Measurements from ENCODE around the gene PRDM15. TPM values are rescaled to one million over a fixed set of nuclear protein-coding genes. Genes with fewer than 3 reads are reported as not detected.

PRDM15 gene
- total and polyA plus RNA-seq, 2 experiments from 2014 or later = 2.3 to 4.2 TPM

DNA sequence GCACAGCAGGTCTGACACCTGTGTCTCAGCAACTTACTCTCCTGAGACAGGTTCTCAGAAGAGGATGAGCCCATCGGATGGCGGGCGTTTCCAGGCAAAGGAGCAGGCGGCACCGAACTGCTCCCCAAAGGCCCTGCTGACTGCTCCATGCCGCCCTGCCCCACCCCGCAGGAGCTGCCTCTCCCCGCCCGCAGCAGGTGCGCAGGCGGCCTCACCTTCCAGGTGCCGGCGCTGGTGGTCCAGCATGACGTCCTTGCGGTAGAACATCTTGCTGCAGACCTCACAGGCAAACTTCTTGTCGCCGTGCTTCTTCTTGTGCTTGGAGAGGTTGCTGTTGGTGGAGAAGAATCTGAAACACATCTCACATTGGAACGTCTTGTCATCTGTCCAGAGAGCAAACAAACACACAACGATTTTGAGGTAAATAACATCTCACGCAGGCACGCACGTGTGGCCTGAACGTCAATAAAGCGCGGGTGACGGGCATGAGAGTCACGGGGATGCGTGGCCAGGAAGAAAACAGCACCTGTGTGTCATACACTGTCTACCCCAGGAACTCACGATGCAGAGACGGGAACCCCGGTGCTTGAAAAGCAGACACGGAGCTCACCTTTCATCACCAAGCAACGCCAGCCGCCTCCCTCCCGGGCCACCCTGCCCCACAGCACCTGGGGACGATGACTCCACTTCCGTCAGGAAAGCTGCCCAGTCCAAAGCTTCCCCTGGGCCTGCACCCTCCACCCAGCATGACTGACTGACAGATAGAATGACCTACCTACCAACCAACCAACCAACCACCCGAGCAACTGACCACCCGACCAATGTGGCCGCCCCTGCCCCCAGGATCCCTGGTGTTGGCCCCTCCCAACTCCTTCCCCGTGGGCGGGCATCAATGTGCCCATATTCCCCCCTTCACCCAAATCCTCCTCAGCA is 50.9 kb downstream of the PRDM15 start:
- H3K9me3 ChIP-seq (ENCODE audit: low read depth) = no peaks in the 10 kb centered on the region
- no peaks in the 10 kb centered on the region for H3K27me3 ChIP-seq (replicated peaks; ENCODE audit: insufficient read depth)
- 91% methylated on average over 39 to 42 of the region's 42 CpGs for WGBS, 2 experiments (ENCODE audit: low coverage in 1 of 2, low lambda C conversion rate in 2 of 2, missing lambda C conversion rate in 2 of 2)
- DNase-seq = peak; percentile 18
- H2AFZ ChIP-seq = no peak overlapping the region
- H3K27ac ChIP-seq = no peak overlapping the region
- no peaks in the 10 kb centered on the region for H3K79me2 ChIP-seq (ENCODE audit: insufficient read depth)
- no peaks in the 10 kb centered on the region for H3K4me1 ChIP-seq (ENCODE audit: insufficient read depth)
- no peak for TF ChIP-seq EZH2phosphoT487 (IDR thresholded peaks at IDR 0.05; ENCODE audit: insufficient read depth, low read depth)
- no peak for TF ChIP-seq EZH2 (IDR thresholded peaks at IDR 0.05; ENCODE audit: insufficient read depth, poor library complexity, severe bottlenecking)
- no peaks in the 10 kb centered on the region for H3K36me3 ChIP-seq (ENCODE audit: low read depth)
- H3K4me2 ChIP-seq (ENCODE audit: unreplicated experiment) = no peak overlapping the region
- in situ Hi-C loops (cut with MboI) = loop anchor here (10.0 kb wide), 1 partner anchor 287 kb away; no protein-coding TSS in a partner anchor
- no peaks in the 10 kb centered on the region for H3F3A ChIP-seq (ENCODE audit: insufficient read depth)
- H4K20me1 ChIP-seq (ENCODE audit: insufficient read depth) = no peaks in the 10 kb centered on the region
- no peak overlapping the region for H3K4me3 ChIP-seq
- H3K9ac ChIP-seq = no peak overlapping the region
- no peaks in the 10 kb centered on the region for H3K9me2 ChIP-seq (ENCODE audit: insufficient read depth)

DNA sequence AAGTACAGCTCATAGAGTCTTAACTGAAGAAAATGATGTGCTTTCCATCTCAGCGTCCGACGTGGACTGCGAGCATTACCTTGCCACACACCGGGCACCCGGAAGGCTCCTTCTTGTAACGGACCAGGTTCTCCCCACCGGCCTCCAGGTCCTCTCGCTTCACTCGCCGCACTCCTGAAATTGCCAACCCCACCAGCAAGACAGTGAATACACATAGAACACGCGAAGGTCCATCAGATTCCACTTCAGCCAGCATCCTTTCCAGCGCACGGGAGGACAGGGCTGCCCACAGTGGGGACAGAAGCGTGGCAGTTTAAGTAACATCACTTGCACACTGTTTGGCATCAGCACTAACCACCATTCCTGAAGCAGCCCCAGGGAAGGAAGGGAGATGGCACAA is 53.3 kb downstream of the PRDM15 start:
- Histone ChIP-seq H3K4me1 (ENCODE audit: insufficient read depth) (no peaks in the 10 kb centered on the region), H3K36me3 (ENCODE audit: low read depth) (no peaks in the 10 kb centered on the region), H3K27ac (no peak overlapping the region), H3K4me2 (ENCODE audit: unreplicated experiment) (no peak overlapping the region), H3K9ac (no peak overlapping the region), H3K9me3 (ENCODE audit: low read depth) (no peaks in the 10 kb centered on the region), H4K20me1 (ENCODE audit: insufficient read depth) (no peaks in the 10 kb centered on the region), H3F3A (ENCODE audit: insufficient read depth) (no peaks in the 10 kb centered on the region), H3K9me2 (ENCODE audit: insufficient read depth) (no peaks in the 10 kb centered on the region), H3K79me2 (ENCODE audit: insufficient read depth) (no peaks in the 10 kb centered on the region), H3K4me3 (no peak overlapping the region), H2AFZ (no peak overlapping the region), H3K27me3 (replicated peaks; ENCODE audit: insufficient read depth) (no peaks in the 10 kb centered on the region)
- in situ Hi-C loops (cut with MboI) = loop anchor here (10.0 kb wide), 1 partner anchor 289 kb away; no protein-coding TSS in a partner anchor
- no peak for DNase-seq
- TF ChIP-seq EZH2 (IDR thresholded peaks at IDR 0.05; ENCODE audit: insufficient read depth, poor library complexity, severe bottlenecking) (no peak), EZH2phosphoT487 (IDR thresholded peaks at IDR 0.05; ENCODE audit: insufficient read depth, low read depth) (no peak)
- WGBS, 2 experiments (ENCODE audit: low coverage in 1 of 2, low lambda C conversion rate in 2 of 2, missing lambda C conversion rate in 2 of 2) = 95 to 96% methylated on average over 16 of the region's 16 CpGs

DNA sequence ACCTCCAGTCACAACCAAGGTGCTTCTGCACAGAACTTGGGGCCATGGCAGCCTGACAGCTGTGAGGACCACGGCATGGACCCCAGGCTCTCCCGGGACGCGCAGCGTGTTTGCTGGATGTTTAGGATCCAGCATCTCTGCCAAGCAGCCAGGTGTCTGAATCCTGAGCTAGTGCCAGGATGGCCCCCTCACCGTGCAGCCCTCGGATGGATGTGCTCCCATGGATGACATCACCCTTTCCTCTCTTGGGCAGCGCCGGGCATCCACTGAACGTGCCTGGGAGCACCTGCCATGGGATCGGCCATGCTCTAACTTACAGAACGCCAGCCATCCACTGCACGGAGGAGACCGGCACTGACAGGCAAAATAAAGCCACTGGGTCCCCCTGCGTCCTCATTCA is 53.9 kb downstream of the PRDM15 start:
- no peak for DNase-seq
- no peaks in the 10 kb centered on the region for H3F3A ChIP-seq (ENCODE audit: insufficient read depth)
- in situ Hi-C loops (cut with MboI) = loop anchor here (10.0 kb wide), 1 partner anchor 290 kb away; no protein-coding TSS in a partner anchor
- H3K27me3 ChIP-seq (replicated peaks; ENCODE audit: insufficient read depth) = no peaks in the 10 kb centered on the region
- no peaks in the 10 kb centered on the region for H3K79me2 ChIP-seq (ENCODE audit: insufficient read depth)
- WGBS, 2 experiments (ENCODE audit: low coverage in 1 of 2, low lambda C conversion rate in 2 of 2, missing lambda C conversion rate in 2 of 2) = 79 to 88% methylated on average over 15 of the region's 15 CpGs
- H2AFZ ChIP-seq = no peak overlapping the region
- no peaks in the 10 kb centered on the region for H3K9me2 ChIP-seq (ENCODE audit: insufficient read depth)
- H4K20me1 ChIP-seq (ENCODE audit: insufficient read depth) = no peaks in the 10 kb centered on the region
- H3K27ac ChIP-seq = no peak overlapping the region
- TF ChIP-seq EZH2 (IDR thresholded peaks at IDR 0.05; ENCODE audit: insufficient read depth, poor library complexity, severe bottlenecking) (no peak), EZH2phosphoT487 (IDR thresholded peaks at IDR 0.05; ENCODE audit: insufficient read depth, low read depth) (no peak)
- H3K9me3 ChIP-seq (ENCODE audit: low read depth) = no peaks in the 10 kb centered on the region
- no peak overlapping the region for H3K4me2 ChIP-seq (ENCODE audit: unreplicated experiment)
- no peak overlapping the region for H3K9ac ChIP-seq
- H3K4me3 ChIP-seq = no peak overlapping the region
- H3K36me3 ChIP-seq (ENCODE audit: low read depth) = no peaks in the 10 kb centered on the region
- H3K4me1 ChIP-seq (ENCODE audit: insufficient read depth) = no peaks in the 10 kb centered on the region

DNA sequence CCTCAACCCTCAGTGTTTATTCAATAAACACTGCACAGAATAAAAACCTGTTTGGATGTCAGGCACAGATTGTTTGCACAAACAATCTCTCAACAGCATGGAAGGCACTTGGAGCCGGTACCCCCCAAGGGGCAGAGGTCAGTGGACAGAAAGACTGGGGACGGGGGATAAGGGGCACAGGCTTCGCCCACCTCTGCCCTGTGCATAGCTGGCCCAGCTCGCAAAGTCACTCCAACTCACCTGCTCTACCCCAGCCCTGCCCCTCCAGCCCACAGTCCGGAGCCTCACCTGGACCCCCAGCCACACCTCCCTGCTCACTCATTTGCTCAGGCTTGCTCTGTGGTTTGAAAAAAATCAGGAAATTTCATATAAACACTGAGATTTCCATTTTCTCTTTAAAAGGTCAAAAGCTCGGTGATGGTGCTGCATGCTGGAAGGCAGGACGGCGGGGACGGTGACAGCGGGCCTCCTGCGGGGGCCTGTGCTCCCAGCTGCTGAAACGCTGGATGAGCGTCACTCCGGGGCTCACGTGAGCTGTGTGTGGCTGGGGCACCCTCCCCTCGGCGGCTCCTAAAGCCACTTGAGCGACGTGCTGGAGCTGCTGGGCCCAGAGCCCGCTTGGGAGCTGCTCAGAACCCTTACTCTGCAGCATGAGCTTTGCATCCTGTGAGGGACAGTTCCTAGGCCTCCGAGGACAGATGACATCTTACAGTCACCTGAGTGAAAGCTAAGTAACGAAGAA is 54.5 kb downstream of the PRDM15 start:
- 85% methylated on average over 22 of the region's 22 CpGs for WGBS, 2 experiments (ENCODE audit: low coverage in 1 of 2, low lambda C conversion rate in 2 of 2, missing lambda C conversion rate in 2 of 2)
- no peaks in the 10 kb centered on the region for H3F3A ChIP-seq (ENCODE audit: insufficient read depth)
- H3K36me3 ChIP-seq (ENCODE audit: low read depth) = no peaks in the 10 kb centered on the region
- no peaks in the 10 kb centered on the region for H3K9me2 ChIP-seq (ENCODE audit: insufficient read depth)
- no peaks in the 10 kb centered on the region for H4K20me1 ChIP-seq (ENCODE audit: insufficient read depth)
- no peak overlapping the region for H2AFZ ChIP-seq
- H3K4me3 ChIP-seq = no peak overlapping the region
- no peak overlapping the region for H3K4me2 ChIP-seq (ENCODE audit: unreplicated experiment)
- TF ChIP-seq EZH2 (IDR thresholded peaks at IDR 0.05; ENCODE audit: insufficient read depth, poor library complexity, severe bottlenecking) (no peak), EZH2phosphoT487 (IDR thresholded peaks at IDR 0.05; ENCODE audit: insufficient read depth, low read depth) (no peak)
- no peaks in the 10 kb centered on the region for H3K27me3 ChIP-seq (replicated peaks; ENCODE audit: insufficient read depth)
- no peak overlapping the region for H3K27ac ChIP-seq
- H3K9me3 ChIP-seq (ENCODE audit: low read depth) = no peaks in the 10 kb centered on the region
- H3K79me2 ChIP-seq (ENCODE audit: insufficient read depth) = no peaks in the 10 kb centered on the region
- no peaks in the 10 kb centered on the region for H3K4me1 ChIP-seq (ENCODE audit: insufficient read depth)
- no peak overlapping the region for H3K9ac ChIP-seq
- DNase-seq = no peak
- in situ Hi-C loops (cut with MboI) = loop anchor here (10.0 to 25.0 kb wide), 2 partner anchors 290 to 537 kb away; no protein-coding TSS in a partner anchor
